HEK293T (cell line): Measurements from ENCODE around the gene CYP11A1.

ENCODE experiments used
- ARNT ChIP-seq: fragments of 450-650 bp; IDR thresholded peaks from 2 replicates; pipeline ENCODE4 v1.6.1; 2017; ENCODE audit warnings: mild to moderate bottlenecking
- BHLHE40 ChIP-seq: fragments of 450-650 bp; IDR thresholded peaks from 2 replicates; pipeline ENCODE4 v1.6.1; 2016; ENCODE audit warnings: mild to moderate bottlenecking, moderate library complexity, borderline replicate concordance
- CTBP1 ChIP-seq: fragments of 450-650 bp; IDR thresholded peaks from 2 replicates; pipeline ENCODE4 v1.6.1; 2016; ENCODE audit warnings: borderline replicate concordance
- ELF4 ChIP-seq: fragments of 450-650 bp; IDR thresholded peaks from 2 replicates; pipeline ENCODE4 v1.6.1; 2017; ENCODE audit warnings: antibody characterized with exemption
- FOXK2 ChIP-seq: fragments of 450-650 bp; IDR thresholded peaks from 2 replicates; pipeline ENCODE4 v1.6.1; 2016; ENCODE audit warnings: mild to moderate bottlenecking
- FOXM1 ChIP-seq: fragments of 450-650 bp; IDR thresholded peaks from 2 replicates; pipeline ENCODE4 v1.6.1; 2017; ENCODE audit warnings: mild to moderate bottlenecking, borderline replicate concordance
- HDGF ChIP-seq: fragments of 450-650 bp; IDR thresholded peaks from 2 replicates; pipeline ENCODE4 v1.6.1; 2017; ENCODE audit warnings: antibody characterized with exemption, borderline replicate concordance
- L3MBTL2 ChIP-seq: fragments of 450-650 bp; conservative IDR thresholded peaks from 2 replicates; pipeline ENCODE4 v1.6.1; 2016; ENCODE audit warnings: mild to moderate bottlenecking
- NFRKB ChIP-seq: fragments of 450-650 bp; IDR thresholded peaks from 2 replicates; pipeline ENCODE4 v1.6.1; 2016; ENCODE audit warnings: mild to moderate bottlenecking, moderate library complexity
- SP1 ChIP-seq: fragments of 450-650 bp; IDR thresholded peaks from 2 replicates; pipeline ENCODE4 v1.6.1; 2017
- SUZ12 ChIP-seq: fragments of 450-650 bp; IDR thresholded peaks from 2 replicates; pipeline ENCODE4 v1.6.1; 2016; ENCODE audit warnings: mild to moderate bottlenecking
- TARDBP ChIP-seq: fragments of 450-650 bp; IDR thresholded peaks from 2 replicates; pipeline ENCODE4 v1.6.1; 2016

DNA sequence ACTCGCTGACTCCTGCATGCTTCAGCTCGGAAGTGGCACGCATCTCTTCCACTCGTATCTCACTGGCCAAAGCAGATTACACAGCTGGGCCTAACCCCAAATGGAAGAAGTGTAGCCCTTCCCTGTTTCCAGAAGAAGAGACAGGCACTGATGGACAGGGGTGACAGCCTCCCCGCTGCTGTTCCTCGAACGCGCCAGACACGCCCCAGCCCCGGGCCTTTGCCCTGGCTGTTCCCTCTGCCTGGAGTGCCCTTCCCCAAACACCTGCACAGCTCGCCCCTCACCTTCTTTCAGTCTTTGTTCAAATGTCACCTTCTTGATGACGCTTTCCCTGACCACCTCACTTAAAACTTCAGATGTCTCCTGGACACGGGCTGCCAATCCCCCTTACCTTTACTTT, 26.0 kb upstream of the CYP11A1 start:
- TF ChIP-seq FOXM1 (no peak), ELF4 (no peak), SP1 (no peak), CTBP1 (no peak), TARDBP (no peak), SUZ12 (no peak), HDGF (no peak), BHLHE40 (no peak), FOXK2 (no peak), ARNT (no peak), NFRKB (no peak), L3MBTL2 (no peak)
